ENCODE data around the gene TDRD3.

DNA sequence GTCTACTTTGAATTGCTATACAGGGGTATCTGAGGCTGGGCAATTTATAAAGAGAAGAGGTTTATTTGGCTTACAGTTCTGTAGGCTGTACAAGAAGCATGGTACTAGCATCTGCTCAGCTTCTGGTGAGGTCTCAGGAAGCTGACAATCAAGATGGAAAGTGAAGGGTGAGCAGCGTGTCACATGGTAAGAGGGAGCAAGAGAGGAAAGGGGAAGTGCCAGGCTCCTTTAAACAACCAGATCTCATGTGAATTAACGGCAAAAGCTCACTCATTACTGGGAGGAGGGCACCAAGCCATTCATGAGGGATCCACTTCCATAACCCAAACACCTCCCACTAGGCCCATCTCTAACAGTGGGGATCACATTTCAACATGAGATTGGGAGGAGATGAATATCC, 222.4 kb downstream of the TDRD3 start:
- TF ChIP-seq, protein P1, sequence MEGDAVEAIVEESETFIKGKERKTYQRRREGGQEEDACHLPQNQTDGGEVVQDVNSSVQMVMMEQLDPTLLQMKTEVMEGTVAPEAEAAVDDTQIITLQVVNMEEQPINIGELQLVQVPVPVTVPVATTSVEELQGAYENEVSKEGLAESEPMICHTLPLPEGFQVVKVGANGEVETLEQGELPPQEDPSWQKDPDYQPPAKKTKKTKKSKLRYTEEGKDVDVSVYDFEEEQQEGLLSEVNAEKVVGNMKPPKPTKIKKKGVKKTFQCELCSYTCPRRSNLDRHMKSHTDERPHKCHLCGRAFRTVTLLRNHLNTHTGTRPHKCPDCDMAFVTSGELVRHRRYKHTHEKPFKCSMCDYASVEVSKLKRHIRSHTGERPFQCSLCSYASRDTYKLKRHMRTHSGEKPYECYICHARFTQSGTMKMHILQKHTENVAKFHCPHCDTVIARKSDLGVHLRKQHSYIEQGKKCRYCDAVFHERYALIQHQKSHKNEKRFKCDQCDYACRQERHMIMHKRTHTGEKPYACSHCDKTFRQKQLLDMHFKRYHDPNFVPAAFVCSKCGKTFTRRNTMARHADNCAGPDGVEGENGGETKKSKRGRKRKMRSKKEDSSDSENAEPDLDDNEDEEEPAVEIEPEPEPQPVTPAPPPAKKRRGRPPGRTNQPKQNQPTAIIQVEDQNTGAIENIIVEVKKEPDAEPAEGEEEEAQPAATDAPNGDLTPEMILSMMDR (IDR thresholded peaks at IDR 0.05; ENCODE audit: insufficient read depth, low read length, poor library complexity, severe bottlenecking), result no peak
- TF ChIP-seq EZH2phosphoT487 (conservative IDR thresholded peaks at IDR 0.05; ENCODE audit: low read length), result no peak
